RPMI7951 (cell line): ENCODE measurements around the gene PFN1. TPM values are rescaled to one million over a fixed set of nuclear protein-coding genes. Genes with fewer than 3 reads are reported as not detected.

ENCODE experiments used
- DNase-seq: peaks from one replicate; pipeline ENCODE4 v3.0.0-alpha.2; 2012; ENCODE audit warnings: low read depth
- total RNA-seq: library from RNA; depleted of rRNA; stranded (reverse); fragments of >200 nt; shearing (Covaris generic); gene quantifications from 2 replicates; pipeline ENCODE4 v1.2.3, GENCODE V29; 2014

Gene PFN1
- total RNA-seq, 1 experiment from 2014 or later: 894 TPM

DNA sequence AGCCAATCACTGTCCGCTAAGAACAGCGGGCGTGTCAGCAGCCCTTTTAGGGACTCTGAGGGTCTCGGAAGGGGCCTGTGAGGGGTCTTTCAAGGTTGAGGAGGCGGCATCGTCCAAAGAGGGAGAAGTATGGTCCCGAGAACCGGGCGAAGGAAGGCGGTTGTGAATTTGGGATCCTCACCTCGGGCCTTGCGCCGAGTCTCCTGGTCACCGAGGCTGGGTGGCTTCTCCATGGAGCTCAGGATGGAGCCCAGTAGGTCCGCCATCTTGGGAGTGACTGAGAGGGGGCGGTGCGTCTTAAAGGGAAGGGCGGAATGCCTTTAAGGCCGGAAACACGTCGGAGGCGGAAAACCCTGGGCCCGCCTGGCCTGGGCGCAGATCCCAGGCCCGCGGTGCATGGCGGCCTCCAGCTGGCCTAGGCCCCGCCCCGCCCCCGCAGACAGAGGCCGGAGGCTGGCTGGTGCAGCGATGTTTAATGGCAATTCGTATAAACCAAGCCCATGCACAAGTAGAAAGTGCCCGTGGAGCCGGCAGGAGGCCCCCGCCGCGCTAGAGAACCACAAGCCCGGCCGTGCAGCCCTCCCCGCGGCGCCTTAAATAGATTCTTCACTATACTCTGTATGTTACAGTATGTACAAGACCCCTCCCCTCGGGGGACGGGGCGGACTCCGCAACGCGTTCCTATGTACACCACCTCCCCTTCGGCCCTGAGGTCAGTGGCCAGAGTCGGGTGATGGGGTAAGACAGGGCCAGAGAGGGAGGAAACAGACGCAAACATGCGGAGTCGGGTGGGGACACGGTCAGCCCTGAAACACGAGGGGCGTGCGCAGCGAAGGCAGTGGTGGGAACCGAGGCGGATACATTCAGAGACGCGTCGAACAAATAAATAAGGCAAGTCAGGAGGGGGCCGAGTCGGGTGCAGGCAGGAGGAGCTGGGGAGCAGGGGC, 19.5 kb upstream of the PFN1 start, which contains the start of gene SPAG7:
Gene SPAG7 (minus strand): TSS at position 279 of the 947 bp plus-strand sequence. CDS start 13 bp downstream, at position 266.
- DNase-seq: peak; percentile 92

DNA sequence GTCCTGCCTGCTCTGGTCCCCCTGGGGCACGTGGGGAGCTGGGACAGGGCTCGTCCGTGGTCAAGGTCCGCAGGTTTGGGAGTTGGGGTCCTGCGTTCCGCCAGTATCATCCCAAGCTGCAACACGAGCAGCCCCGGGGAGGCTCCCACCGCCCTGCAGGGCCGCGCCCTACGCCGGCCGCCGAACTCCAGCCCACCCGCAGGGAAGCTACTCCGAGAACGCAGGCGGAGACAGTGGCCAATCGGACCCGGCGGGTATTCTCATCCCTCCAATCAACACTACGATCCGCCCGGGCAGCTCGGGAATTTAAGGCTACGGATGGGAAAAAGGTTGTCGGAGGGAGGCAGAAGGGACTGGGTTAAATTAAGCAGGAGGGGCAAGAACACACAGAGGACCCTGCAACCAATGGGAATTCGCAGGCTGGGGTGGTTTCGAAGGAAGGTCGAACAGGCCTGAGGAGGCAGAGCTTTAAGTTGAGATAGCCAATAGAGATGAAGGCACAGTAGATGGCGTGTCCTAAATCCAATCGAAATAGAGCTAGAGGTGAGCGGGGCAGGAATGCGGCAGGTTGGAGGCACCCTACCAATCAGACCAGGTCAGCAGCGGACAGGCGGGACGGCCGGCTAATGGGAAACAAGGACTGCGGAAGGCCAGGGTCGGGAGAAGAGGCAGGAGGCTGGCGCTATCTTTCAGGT, 18.7 kb upstream of the PFN1 start:
- peak; percentile 99 for DNase-seq

GRCh38 chr17:4965311-4965986, 17.1 kb upstream of the PFN1 start:
- DNase-seq: no peak

DNA sequence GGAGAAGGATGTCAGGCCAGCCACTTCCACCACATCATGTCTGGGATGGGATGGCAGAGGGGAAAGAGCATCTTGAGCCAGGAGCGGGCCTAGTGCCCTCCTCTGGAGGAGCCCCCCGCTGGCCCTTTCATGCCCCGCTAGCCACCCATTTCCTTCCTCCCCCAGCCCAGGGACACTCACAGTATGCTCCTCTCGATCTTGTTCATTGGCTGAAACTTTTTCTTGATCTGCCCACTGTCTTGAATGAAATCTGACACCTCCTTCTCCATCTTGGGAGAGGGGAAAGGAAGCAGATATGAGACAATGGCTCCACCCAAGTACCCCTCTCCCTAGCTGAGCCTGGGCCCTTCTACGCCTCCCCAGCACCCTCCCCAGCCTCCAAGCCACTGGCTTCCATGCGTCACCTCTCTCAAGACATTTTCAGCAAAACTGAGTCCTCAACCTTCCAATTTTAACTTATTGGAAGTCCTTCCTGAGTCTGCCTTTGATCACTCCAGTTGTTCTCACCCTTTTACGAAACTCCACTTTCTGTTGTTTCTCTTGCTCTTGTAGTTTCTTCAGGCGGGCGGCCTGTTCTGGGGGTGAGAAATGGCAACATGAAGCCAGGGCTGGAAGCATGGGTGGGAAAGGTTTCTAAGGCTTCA, 12.1 kb upstream of the PFN1 start:
- no peak for DNase-seq

DNA sequence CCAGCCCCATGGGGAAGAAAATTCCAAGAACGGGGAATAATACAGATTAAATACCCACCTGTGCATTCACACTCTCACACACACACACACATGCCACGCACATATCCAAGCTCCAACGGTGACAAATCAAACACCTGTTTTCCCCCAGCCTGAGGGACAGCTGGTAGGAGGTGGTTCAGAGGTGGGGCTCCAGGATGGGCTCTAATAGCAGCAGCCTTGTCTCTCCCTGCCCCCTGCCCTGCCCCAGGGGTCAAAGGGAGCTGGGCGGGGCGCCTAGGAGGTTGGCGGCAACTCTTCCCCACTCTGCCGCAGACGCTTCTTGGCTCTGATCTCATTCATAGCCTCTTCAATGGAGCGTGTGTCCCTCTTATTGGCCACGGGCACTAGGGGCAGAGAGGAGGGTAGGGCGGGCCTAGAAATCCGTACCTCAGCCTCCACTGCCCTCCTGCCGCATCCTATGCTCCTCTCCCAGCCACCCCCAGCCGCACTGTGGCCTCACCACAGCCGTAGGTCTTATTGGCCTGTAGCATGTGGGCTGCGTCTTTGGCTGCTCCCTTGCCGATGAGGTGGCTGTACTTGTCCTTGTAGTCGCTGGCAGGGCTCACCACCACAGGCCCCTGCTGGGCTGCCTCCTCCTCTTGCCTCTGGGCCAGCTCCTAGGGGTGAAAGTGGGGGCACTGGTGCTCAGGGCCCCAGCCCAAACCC, 11.1 kb upstream of the PFN1 start:
- DNase-seq: no peak

- DNase-seq: no peak
Measured at GRCh38 chr17:4958102-4958501, 9.8 kb upstream of the PFN1 start.

- no peak for DNase-seq
Measured at GRCh38 chr17:4956493-4957061, 8.2 kb upstream of the PFN1 start.

DNA sequence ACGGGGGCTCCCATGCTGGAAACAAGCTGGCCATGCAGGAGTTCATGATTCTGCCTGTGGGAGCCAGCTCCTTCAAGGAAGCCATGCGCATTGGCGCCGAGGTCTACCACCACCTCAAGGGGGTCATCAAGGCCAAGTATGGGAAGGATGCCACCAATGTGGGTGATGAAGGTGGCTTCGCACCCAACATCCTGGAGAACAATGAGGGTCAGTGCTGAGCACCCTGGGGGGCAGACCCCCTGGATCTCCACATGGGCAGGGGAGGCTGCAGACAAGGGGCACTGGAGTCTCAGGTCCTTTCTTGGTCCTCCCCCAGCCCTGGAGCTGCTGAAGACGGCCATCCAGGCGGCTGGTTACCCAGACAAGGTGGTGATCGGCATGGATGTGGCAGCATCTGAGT, 6.8 kb upstream of the PFN1 start:
- no peak for DNase-seq

DNA sequence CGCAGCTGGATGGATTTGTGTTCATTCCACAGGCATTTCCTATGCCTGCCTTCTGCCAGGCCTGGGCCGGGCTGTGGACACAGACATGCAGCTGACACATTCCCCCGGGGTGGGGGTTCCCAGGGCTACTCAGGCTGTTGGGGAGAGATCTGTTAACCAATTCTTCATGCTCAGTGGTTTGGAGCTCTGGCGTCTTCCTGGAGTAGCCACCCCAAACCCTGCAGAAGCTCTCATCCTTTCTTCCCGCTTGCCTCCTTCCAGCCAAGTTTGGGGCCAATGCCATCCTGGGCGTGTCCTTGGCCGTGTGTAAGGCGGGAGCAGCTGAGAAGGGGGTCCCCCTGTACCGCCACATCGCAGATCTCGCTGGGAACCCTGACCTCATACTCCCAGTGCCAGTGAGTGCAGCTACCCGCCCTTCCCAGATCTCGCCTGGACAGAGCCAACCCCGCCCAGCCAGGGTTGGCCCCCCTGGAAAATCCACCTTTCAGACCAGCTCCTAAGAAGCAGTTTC, 5.2 kb upstream of the PFN1 start:
- no peak for DNase-seq

- no peak for DNase-seq
Measured at GRCh38 chr17:4951486-4951885, 3.2 kb upstream of the PFN1 start.

GRCh38 chr17:4950746-4951204, 2.4 kb upstream of the PFN1 start, which contains the start of gene ENO3:
Gene ENO3, plus strand, starts transcription at chr17:4951119. Its CDS starts 711 bp downstream, at chr17:4951830.
- DNase-seq: no peak

GRCh38 chr17:4950075-4950745, 1.9 kb upstream of the PFN1 start:
- no peak for DNase-seq

DNA sequence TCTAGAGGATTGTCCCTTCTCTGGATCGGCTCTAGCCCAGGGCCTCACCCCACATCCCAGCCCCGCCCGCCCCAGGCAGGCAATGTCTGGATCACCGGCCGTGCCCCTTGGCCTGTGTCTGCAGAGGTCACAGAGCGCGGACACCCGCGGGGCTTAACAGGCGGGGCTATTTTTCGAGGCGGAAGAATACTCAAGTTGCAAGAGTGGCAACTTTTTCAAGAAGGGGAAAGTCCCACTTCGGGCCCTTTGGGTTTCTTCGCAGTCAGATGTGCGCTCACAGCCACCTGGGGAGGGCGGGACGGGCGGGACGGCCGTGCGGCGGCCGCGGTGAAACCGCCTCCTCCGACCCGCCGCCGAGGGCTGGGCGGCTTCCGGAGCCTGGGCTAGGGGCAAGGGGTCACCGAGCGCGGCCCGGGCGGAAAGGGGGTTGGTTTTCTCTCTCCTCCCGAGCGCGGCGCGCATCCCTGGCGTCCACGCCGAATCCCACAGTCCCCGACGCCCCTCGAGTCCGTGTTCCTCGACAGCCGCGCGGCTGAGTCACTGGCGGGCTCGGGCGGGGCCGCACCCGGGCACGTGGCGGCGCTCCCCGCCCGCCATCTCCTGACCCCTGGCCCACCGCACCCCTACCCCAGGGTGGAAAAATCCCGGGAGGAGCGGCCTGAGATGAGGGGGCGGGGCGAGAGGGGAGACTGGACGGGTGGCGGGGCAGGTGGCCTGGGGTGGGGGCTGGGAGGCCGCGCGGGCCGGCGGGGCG, 1.2 kb upstream of the PFN1 start:
- DNase-seq: peak; percentile 79

DNA sequence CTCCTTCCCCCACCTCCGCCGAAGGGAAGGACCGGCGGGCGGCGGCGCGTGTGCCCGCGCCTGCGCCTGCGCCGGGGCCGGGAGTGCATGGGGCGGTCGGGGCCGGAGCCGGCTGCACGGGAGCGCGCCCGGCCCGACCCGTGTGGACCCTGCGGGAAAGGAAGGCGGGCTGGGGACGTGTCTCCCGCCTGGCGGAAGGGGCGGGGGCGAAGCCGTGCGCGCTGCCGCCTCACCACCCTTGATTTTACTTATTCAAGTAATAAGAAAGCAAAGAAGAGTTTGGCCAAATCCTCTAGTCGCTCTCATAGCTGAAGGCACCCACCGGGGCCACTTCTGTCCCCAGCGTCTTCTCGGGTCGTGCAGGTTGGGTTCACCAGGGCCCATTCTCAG, 596 bp upstream of the PFN1 start:
- DNase-seq: peak; percentile 89

- peak; percentile 60 for DNase-seq
Measured at GRCh38 chr17:4947411-4948165, 742 bp downstream of the PFN1 start.

- no peak for DNase-seq
Measured at GRCh38 chr17:4947010-4947410, 1.3 kb downstream of the PFN1 start.

DNA sequence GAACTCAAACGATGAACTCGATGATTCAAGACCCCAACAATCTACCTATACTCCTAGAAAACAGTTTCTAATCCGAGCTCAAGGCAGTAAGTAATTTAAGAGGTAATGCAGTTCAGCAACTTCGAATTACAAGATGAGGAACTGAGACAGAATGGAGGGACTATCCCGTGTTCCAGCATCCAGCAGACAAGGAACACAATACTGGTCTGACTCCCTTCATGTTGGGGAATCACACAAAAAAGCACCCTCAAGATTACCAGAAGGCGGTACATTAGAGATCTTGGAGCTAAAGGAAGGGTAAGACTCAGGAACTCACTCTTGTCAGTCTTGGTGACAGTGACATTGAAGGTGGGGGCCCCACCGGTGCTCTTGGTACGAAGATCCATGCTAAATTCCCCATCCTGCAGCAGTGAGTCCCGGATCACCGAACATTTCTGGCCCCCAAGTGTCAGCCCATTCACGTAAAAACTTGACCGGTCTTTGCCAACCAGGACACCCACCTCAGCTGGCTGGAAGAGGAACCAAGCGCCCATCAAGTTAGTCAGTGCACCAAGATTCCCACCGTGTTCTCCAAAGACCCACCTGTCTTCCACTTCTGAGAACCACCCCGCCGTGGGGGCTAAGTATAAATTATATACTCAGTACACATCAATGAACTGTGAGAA, 1.9 kb downstream of the PFN1 start:
- no peak for DNase-seq

- DNase-seq: peak; percentile 61
Measured at GRCh38 chr17:4945944-4946280, 2.4 kb downstream of the PFN1 start.
